ENCODE measurements around the gene ZCCHC14. TPM values are rescaled to one million over a fixed set of nuclear protein-coding genes. Genes with fewer than 3 reads are reported as not detected.
A peak's percentile ranks its signal among the peaks of the same experiment; 100 is the strongest.

The ZCCHC14 gene
- total and polyA plus RNA-seq, 2 of the 13 experiments (the other 11 are each of a cell fraction or from before 2014, with no cell fraction given): 12.4 to 12.5 TPM

GRCh38 chr16:87471278-87472141 lies 21.3 kb downstream of the ZCCHC14 start (continued):
- no peak for TF ChIP-seq ZNF558 (CRISPR knock-in tag; IDR thresholded peaks at IDR 0.05; ENCODE audit: borderline replicate concordance)
- no peak for TF ChIP-seq CSRNP2 (CRISPR knock-in tag; conservative IDR thresholded peaks at IDR 0.05; ENCODE audit: low read depth)
- TF ChIP-seq IRF2 (CRISPR knock-in tag; IDR thresholded peaks at IDR 0.05): peak; percentile 52; the same call in 1 of the 2 replicates
- no peak; the same call in 1 of the 2 replicates for TF ChIP-seq GABPB1 (CRISPR knock-in tag; IDR thresholded peaks at IDR 0.05)
- no peak for TF ChIP-seq KLF12 (CRISPR knock-in tag; IDR thresholded peaks at IDR 0.05; ENCODE audit: borderline replicate concordance)
- no peak for TF ChIP-seq ZBTB44 (CRISPR knock-in tag; IDR thresholded peaks at IDR 0.05)
- TF ChIP-seq ZBTB26 (CRISPR knock-in tag; IDR thresholded peaks at IDR 0.05; ENCODE audit: borderline replicate concordance): 0 out of 2 replicates have a peak, but pooled peaks have one; percentile 10
- peak; percentile 36; the same call in 1 of the 2 replicates for TF ChIP-seq ZNF574 (CRISPR knock-in tag; IDR thresholded peaks at IDR 0.05)
- no peak for TF ChIP-seq ZNF879 (CRISPR knock-in tag; IDR thresholded peaks at IDR 0.05)
- TF ChIP-seq ZHX1 (CRISPR knock-in tag; IDR thresholded peaks at IDR 0.05; ENCODE audit: low read depth): no peak
- TF ChIP-seq ZNF260 (CRISPR knock-in tag; IDR thresholded peaks at IDR 0.05; ENCODE audit: borderline replicate concordance, low read depth): no peak
- TF ChIP-seq ATF5 (CRISPR knock-in tag; IDR thresholded peaks at IDR 0.05; ENCODE audit: low read depth): no peak
- no peak for TF ChIP-seq ZNF234 (CRISPR knock-in tag; conservative IDR thresholded peaks at IDR 0.05)
- no peak for TF ChIP-seq TBL1XR1 (IDR thresholded peaks at IDR 0.05; ENCODE audit: borderline replicate concordance, low read length, partially characterized antibody)
- no peak for TF ChIP-seq AGO2 (optimal IDR thresholded peaks at IDR 0.05; ENCODE audit: low read depth, low read length)
- no peak for TF ChIP-seq KLF15 (CRISPR knock-in tag; IDR thresholded peaks at IDR 0.05; ENCODE audit: borderline replicate concordance)

Measured in HepG2 (cell line).